HG03469 (cell line): ENCODE measurements around the gene NPBWR2.
"Not testable (repeated sequence)": the region's sequence is repeated elsewhere in the genome, so short reads cannot be mapped to it uniquely, and the experiment has no call there.

ENCODE experiments used
- ATAC-seq: cut with Tn5 transposase; IDR thresholded peaks from one replicate; pipeline ENCODE4 v1.9.1; 2021; ENCODE audit warnings: mild to moderate bottlenecking, moderate library complexity, moderate number of reproducible peaks; ENCODE audit not compliant: unreplicated experiment

Gene NPBWR2

GRCh38 chr20:64119681-64120341 is 12.4 kb upstream of the NPBWR2 start:
- ATAC-seq = no peak

- ATAC-seq = no peak
Measured at GRCh38 chr20:64119301-64119680, 11.9 kb upstream of the NPBWR2 start.

GRCh38 chr20:64117432-64117777 is 10.0 kb upstream of the NPBWR2 start:
- ATAC-seq = not testable (repeated sequence)

GRCh38 chr20:64116541-64117431 is 9.4 kb upstream of the NPBWR2 start:
- ATAC-seq = no peak

GRCh38 chr20:64116016-64116415 is 8.7 kb upstream of the NPBWR2 start:
- no peak for ATAC-seq

DNA sequence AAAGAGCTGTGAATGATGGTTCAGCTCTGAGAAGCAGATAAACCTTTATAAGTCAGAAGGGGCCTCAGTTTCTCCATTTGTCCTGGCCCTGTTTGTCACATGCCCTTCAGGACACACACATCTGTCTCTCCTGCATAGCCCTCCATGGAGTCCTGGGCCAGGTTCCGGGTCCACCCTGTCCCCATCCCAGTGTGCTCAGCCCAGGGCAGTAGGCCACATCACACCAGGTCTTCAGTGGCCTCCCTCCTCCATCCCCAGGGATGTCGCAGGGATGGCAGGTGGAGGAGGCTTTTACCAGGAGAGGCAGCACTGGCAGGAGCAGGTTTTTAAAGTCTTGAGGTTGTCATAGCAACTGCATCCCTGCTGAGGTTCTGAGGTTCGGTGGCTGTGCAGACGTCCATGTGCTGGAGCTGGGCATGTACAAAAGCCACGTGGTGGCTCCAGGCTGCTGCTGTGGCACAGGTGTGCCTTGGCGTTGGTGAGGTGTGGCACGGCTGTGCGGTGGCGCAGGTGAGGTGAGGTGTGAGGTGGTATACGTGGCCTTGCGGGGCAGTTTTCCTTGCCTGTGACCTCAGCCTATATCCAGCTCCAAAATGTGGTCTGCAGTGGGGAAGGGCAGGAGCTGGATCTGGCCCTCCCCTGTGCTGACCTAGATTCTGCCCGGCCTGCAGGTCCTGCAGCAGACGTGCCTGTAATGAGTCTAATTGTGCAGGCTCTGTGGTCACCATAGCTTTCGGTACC is 8.0 kb upstream of the NPBWR2 start:
- no peak for ATAC-seq

- no peak for ATAC-seq
Measured at GRCh38 chr20:64114356-64114971, 7.1 kb upstream of the NPBWR2 start.

- no peak for ATAC-seq
Measured at GRCh38 chr20:64113796-64114355, 6.5 kb upstream of the NPBWR2 start.

DNA sequence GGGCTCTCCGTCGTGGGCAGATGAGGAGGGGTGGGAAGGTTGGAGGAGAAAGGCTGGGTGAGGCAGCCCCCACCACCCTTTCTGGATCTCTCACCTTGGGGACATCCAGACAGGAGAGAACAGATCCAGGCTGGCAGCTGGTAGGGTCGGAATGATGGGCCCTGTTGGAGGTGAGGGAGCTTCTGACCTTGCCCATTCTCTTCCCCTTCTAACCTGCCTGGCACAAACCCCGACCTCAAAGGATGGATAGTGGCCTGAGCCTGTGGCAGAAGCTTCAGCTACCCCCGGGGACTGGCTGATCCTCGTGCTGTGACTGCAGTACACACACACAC is 6.0 kb upstream of the NPBWR2 start:
- no peak for ATAC-seq

DNA sequence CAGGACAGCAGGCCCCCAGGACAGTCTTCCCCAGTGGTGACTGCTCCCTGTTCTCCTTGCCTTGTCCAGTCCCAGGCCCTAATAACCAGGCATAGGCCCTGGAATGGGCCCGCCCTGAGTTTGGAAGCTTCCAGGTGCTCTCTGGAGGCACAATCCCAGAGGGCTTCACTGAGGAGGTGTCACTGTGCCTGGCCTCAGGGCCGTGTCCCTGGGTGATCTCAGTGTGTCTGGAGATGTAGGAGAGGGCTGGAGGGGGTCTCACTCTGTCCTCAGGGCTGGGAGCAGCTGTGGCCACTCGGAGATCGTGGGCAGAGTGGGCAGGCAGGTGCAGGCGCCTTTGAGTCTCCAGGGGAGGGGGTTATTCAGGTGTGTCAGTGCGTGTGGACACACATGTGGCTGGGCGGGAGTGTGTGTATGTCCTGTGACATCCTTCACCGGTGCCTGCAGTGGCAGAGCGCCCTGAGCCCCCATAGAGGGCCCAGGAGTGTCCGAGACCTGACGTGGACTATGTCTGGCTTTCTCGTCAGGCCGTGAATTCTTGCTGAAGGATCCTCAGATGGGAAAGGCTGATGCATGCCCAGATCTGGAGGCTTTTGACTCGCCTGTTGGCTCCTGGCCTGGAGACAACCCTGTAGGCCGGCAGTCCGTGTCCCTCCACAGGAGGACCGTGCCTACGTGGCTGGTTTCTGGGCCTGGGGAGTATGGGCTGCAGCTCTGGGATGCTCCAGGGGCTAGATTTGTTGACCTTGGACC is 5.5 kb upstream of the NPBWR2 start:
- ATAC-seq = no peak

DNA sequence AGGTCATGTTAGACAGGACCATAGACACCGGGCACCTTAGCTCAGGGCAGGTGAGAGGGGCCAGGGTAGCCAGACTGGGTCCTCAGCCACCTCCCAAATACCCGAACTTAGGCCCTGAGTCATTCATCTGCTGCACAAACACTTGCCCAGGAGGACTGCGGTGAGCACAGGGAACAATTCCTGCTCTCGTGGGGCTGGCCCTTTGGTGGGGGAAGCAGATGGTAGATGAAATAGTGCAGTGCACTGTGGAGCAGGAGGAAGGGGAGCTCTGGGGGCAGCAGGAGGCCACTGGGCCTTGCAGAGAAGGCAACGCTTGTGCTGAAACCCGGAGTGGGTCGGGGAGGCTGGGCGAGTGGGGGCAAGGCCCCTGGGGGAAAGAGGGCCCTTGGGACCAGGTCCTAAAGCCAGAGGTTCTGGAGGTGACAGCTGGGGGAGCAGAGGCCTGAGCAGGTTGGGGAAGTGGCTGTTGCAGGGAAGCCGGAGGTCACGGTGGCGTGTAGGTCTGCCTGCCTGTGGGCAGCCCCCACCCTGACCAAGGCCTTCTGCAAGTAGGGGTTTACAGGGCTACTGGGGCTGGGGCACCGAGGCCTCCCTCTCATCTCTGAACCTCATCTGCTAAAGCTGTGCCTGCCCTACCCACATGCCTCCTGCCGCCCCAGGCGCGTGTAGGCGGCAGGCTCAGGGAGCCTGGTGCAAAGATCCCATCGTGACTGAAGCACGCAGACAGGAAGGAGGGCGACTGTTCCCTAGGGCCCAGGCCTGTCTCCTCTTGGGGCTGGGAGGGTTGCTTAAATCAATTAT is 4.7 kb upstream of the NPBWR2 start:
- ATAC-seq = no peak

GRCh38 chr20:64110411-64111068 is 3.2 kb upstream of the NPBWR2 start:
- ATAC-seq = no peak

DNA sequence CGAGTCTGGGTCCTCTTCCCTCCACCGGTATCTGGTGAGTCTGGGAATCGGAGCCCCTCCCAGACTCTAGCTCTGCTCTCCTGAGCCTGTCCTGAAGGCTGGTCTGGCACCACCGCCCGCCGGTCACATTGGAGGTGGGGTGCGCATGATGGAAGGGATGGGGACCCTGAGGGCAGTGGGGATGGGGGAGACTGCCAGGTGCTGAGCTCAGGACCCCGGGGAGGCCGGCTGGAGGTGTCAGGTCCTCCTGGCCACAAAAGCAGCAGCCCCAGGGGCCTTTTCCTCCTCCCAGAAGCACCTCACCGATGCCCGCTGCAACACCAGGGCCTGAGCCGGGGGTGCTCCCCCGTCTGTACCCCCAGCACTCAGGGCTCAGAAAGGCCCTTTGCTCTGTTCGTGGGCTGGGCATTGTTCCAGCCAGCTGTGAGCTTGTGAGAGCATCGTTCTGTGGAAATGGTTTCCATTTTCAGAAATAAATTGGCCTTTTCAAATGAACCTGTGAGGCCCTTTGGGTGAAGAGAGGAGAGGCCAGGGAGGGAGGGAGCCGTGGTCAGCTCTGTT is 2.5 kb upstream of the NPBWR2 start:
- no peak for ATAC-seq

- no peak for ATAC-seq
Measured at GRCh38 chr20:64108731-64109681, 1.6 kb upstream of the NPBWR2 start.

- no peak for ATAC-seq
Measured at GRCh38 chr20:64107736-64108457, 532 bp upstream of the NPBWR2 start.

DNA sequence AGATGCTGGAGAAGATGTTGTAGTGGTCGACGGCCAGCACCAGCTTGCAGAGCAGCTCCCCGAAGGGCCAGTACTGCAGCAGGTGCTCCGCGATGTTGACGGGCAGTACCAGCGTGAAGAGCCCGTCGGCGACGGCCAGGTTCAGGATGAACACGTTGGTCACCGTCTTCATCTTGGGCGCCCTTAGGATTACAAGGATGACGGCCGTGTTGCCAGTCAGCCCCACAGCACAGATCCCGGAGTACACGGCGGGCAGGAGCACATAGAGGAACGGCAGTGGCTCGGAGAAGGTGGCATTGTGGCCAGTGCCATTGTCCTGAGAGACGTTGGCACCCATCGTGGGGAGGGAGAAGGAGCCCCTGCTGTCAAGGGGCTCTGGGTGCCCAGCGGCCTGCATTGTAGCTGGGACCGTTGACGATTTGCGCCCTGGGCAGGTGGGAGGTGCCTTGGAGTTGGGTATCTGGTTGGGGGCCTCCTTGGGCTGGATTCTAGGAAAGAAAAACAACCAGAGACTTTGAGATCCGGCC is 867 bp downstream of the NPBWR2 start:
- ATAC-seq = no peak
